ENCODE data around the gene DEDD2.

GRCh38 chr19:42241279-42241678 lies 23.8 kb upstream of the DEDD2 start:
- TF ChIP-seq CTCF (IDR thresholded peaks at IDR 0.05 in 2 of 3, conservative IDR thresholded peaks at IDR 0.05 in 1 of 3; ENCODE audit: borderline replicate concordance in 1 of 3, insufficient read depth in 1 of 3, low read depth in 2 of 3, low read length in 2 of 3) (no peak), EZH2phosphoT487 (IDR thresholded peaks at IDR 0.05; ENCODE audit: borderline replicate concordance) (no peak), POLR2A (IDR thresholded peaks at IDR 0.05; ENCODE audit: borderline replicate concordance, extremely low read depth, insufficient read depth, insufficient read length) (no peak), EZH2 (IDR thresholded peaks at IDR 0.05) (no peak), ZNF274 (IDR thresholded peaks at IDR 0.05; ENCODE audit: low read depth, low read length) (no peak), POLR2AphosphoS5 (IDR thresholded peaks at IDR 0.05; ENCODE audit: low read depth, low read length) (no peak), REST (IDR thresholded peaks at IDR 0.05; ENCODE audit: low read depth) (no peak), EGR1 (IDR thresholded peaks at IDR 0.05; ENCODE audit: low read depth) (no peak)
